ENCODE measurements around the gene MGAT3. TPM values are rescaled to one million over a fixed set of nuclear protein-coding genes. Genes with fewer than 3 reads are reported as not detected.

MGAT3 gene
- total and polyA plus RNA-seq, 8 donors, result 0.89 to 12.0 (median 1.6) TPM

GRCh38 chr22:39491696-39492095, 34.9 kb downstream of the MGAT3 start:
- DNase-seq, result no peak
- H3K27me3 ChIP-seq, result no peaks in the 10 kb centered on the region
- H3K27ac ChIP-seq, result no peak overlapping the region
- 84 to 92% (median 88%) methylated on average over 4 to 6 of the region's 6 CpGs for WGBS, 5 donors
- H3K9me3 ChIP-seq, result no peaks in the 10 kb centered on the region
- TF ChIP-seq EP300 (IDR thresholded peaks at IDR 0.05) (no peak), POLR2AphosphoS5 (IDR thresholded peaks at IDR 0.05) (no peak), CTCF (IDR thresholded peaks at IDR 0.05) (no peak)
- no peak overlapping the region for H3K4me3 ChIP-seq
- intact Hi-C loops (cut with DNase I; ENCODE audit: low total_unique reads), result no loop called here
- peaks cover 0 to 32% (median 13%) of the 10 kb centered on the region in 4 donors for H3K36me3 ChIP-seq
- peaks cover 0 to 33% (median 16%) of the 10 kb centered on the region in 4 donors for H3K4me1 ChIP-seq

- H3K27me3 ChIP-seq, result no peaks in the 10 kb centered on the region
- TF ChIP-seq EP300 (IDR thresholded peaks at IDR 0.05), result no peak
- no peak for TF ChIP-seq POLR2AphosphoS5 (IDR thresholded peaks at IDR 0.05)
- no peak for TF ChIP-seq POLR2A (IDR thresholded peaks at IDR 0.05)
- TF ChIP-seq CTCF (IDR thresholded peaks at IDR 0.05), result no peak
- no peak overlapping the region for H3K4me3 ChIP-seq
- H3K9me3 ChIP-seq, result no peaks in the 10 kb centered on the region
- peaks cover 0 to 35% (median 17%) of the 10 kb centered on the region in 4 donors for H3K4me1 ChIP-seq
- 77 to 86% (median 80%) methylated on average over 2 to 3 of the region's 3 CpGs for WGBS, 5 donors
- peaks cover 0 to 29% (median 13%) of the 10 kb centered on the region in 4 donors for H3K36me3 ChIP-seq
- DNase-seq, result no peak
- intact Hi-C loops (cut with DNase I; ENCODE audit: low total_unique reads), result no loop called here
- no peak overlapping the region for H3K27ac ChIP-seq
These were observed 35.4 kb downstream of the MGAT3 start for GRCh38 chr22:39492186-39492585.

- Histone ChIP-seq H3K27me3 (no peaks in the 10 kb centered on the region), H3K9me3 (no peaks in the 10 kb centered on the region), H3K36me3 (peaks cover 0 to 14% (median 2%) of the 10 kb centered on the region in 4 donors), H3K4me1 (peaks cover 10 to 45% (median 25%) of the 10 kb centered on the region in 4 donors), H3K4me3 (no peak overlapping the region), H3K27ac (peak overlapping the region in 1 of 5 donors; percentile 0)
- DNase-seq, result no peak
- intact Hi-C loops (cut with DNase I; ENCODE audit: low total_unique reads), result no loop called here
- WGBS, 5 donors, result 46 to 61% (median 53%) methylated on average over 4 of the region's 4 CpGs
- TF ChIP-seq EP300 (IDR thresholded peaks at IDR 0.05) (no peak), POLR2A (IDR thresholded peaks at IDR 0.05) (no peak), POLR2AphosphoS5 (IDR thresholded peaks at IDR 0.05) (no peak), CTCF (IDR thresholded peaks at IDR 0.05) (no peak)
These were observed 36.9 kb downstream of the MGAT3 start for GRCh38 chr22:39493759-39494158.

- Histone ChIP-seq H3K27me3 (no peaks in the 10 kb centered on the region), H3K4me3 (no peak overlapping the region), H3K9me3 (no peaks in the 10 kb centered on the region), H3K4me1 (peaks cover 11 to 43% (median 23%) of the 10 kb centered on the region in 4 donors), H3K27ac (peak overlapping the region in 1 of 5 donors; percentile 0), H3K36me3 (peaks cover 0 to 9% (median 0%) of the 10 kb centered on the region in 4 donors)
- no peak for DNase-seq
- 73 to 82% (median 77%) methylated on average over 10 of the region's 10 CpGs for WGBS, 5 donors
- TF ChIP-seq CTCF (IDR thresholded peaks at IDR 0.05), result no peak
- TF ChIP-seq EP300 (IDR thresholded peaks at IDR 0.05), result no peak
- no peak for TF ChIP-seq POLR2A (IDR thresholded peaks at IDR 0.05)
- TF ChIP-seq POLR2AphosphoS5 (IDR thresholded peaks at IDR 0.05), result no peak
- intact Hi-C loops (cut with DNase I; ENCODE audit: low total_unique reads), result no loop called here
These were observed 37.8 kb downstream of the MGAT3 start for GRCh38 chr22:39494471-39495120.
